Trophoblast cell (in vitro differentiated cells and primary cell): ENCODE results near the gene MBNL2.

Experiments
- DNase-seq, 2 donors: peaks; one replicate each; pipeline ENCODE4 v3.0.0-alpha.2; 2016
- H2AFZ ChIP-seq: 2 replicates; pipeline ENCODE4 v1.6.1; 2013; ENCODE audit warnings: low read length, moderate library complexity, mild to moderate bottlenecking; ENCODE audit not compliant: insufficient read depth, poor library complexity
- H2AK5ac ChIP-seq: 2 replicates; pipeline ENCODE4 v1.6.1; 2013; ENCODE audit warnings: mild to moderate bottlenecking, low read length
- H2BK120ac ChIP-seq: 2 replicates; pipeline ENCODE4 v1.6.1; 2013; ENCODE audit warnings: low read length, mild to moderate bottlenecking, moderate library complexity; ENCODE audit not compliant: insufficient read depth, poor library complexity
- H2BK12ac ChIP-seq: 2 replicates; pipeline ENCODE4 v1.6.1; 2013; ENCODE audit warnings: mild to moderate bottlenecking, low read length, moderate library complexity
- H2BK5ac ChIP-seq: 2 replicates; pipeline ENCODE4 v1.6.1; 2013; ENCODE audit warnings: low read length, low read depth, moderate library complexity, mild to moderate bottlenecking; ENCODE audit not compliant: poor library complexity
- H3K14ac ChIP-seq: 2 replicates; pipeline ENCODE4 v1.6.1; 2013; ENCODE audit warnings: mild to moderate bottlenecking, low read length
- H3K18ac ChIP-seq: 2 replicates; pipeline ENCODE4 v1.6.1; 2013; ENCODE audit warnings: mild to moderate bottlenecking, low read length
- H3K23ac ChIP-seq: 2 replicates; pipeline ENCODE4 v1.6.1; 2013; ENCODE audit warnings: low read length
- H3K27ac ChIP-seq: 2 replicates; pipeline ENCODE4 v1.5.1; 2013; ENCODE audit warnings: low read depth, mild to moderate bottlenecking, inconsistent platforms, low read length, moderate library complexity
- H3K27me3 ChIP-seq: 2 replicates; pipeline ENCODE4 v1.6.1; 2013; ENCODE audit warnings: inconsistent platforms, mild to moderate bottlenecking, low read length, moderate library complexity; ENCODE audit not compliant: insufficient read depth
- H3K36me3 ChIP-seq, 2 experiments: 1 replicate in 1 of 2; 2 replicates in 1 of 2; pipeline ENCODE4 v1.6.1; 2013; ENCODE audit warnings: low read length in 2 of 2, mild to moderate bottlenecking in 2 of 2, moderate library complexity in 1 of 2; ENCODE audit not compliant: insufficient read depth in 2 of 2, control insufficient read depth in 1 of 2
- H3K4ac ChIP-seq: 2 replicates; pipeline ENCODE4 v1.6.1; 2013; ENCODE audit warnings: low read depth, mild to moderate bottlenecking, low read length, moderate library complexity
- H3K4me1 ChIP-seq, 2 experiments: 1 replicate in 1 of 2; 2 replicates in 1 of 2; pipeline ENCODE4 v1.6.1; 2013; ENCODE audit warnings: low read length in 2 of 2, mild to moderate bottlenecking in 2 of 2, moderate library complexity in 1 of 2; ENCODE audit not compliant: insufficient read depth in 2 of 2, control insufficient read depth in 1 of 2
- H3K4me2 ChIP-seq: 2 replicates; pipeline ENCODE4 v1.6.1; 2013; ENCODE audit warnings: inconsistent platforms, mild to moderate bottlenecking, low read length, moderate library complexity
- H3K4me3 ChIP-seq: 2 replicates; pipeline ENCODE4 v1.5.1; 2013; ENCODE audit warnings: mild to moderate bottlenecking, low read depth, low read length, inconsistent platforms
- H3K79me1 ChIP-seq: one replicate; pipeline ENCODE4 v1.6.1; 2013; ENCODE audit warnings: low read length
- H3K79me2 ChIP-seq: 2 replicates; pipeline ENCODE4 v1.6.1; 2013; ENCODE audit warnings: low read length, mild to moderate bottlenecking; ENCODE audit not compliant: control insufficient read depth, insufficient read depth, poor library complexity
- H3K9ac ChIP-seq: 2 replicates; pipeline ENCODE4 v1.6.1; 2013; ENCODE audit warnings: mild to moderate bottlenecking, low read length
- H3K9me3 ChIP-seq: 2 replicates; pipeline ENCODE4 v1.6.1; 2013; ENCODE audit warnings: low read depth, mild to moderate bottlenecking, control low read depth, inconsistent platforms, low read length; ENCODE audit not compliant: insufficient read depth
- H4K12ac ChIP-seq: 2 replicates; pipeline ENCODE4 v1.6.1; 2013; ENCODE audit warnings: low read depth, mild to moderate bottlenecking, low read length, moderate library complexity
- H4K8ac ChIP-seq: 2 replicates; pipeline ENCODE4 v1.6.1; 2013; ENCODE audit warnings: low read depth, mild to moderate bottlenecking, low read length, moderate library complexity
- H4K91ac ChIP-seq: one replicate; pipeline ENCODE4 v1.6.1; 2013; ENCODE audit warnings: low read depth, mild to moderate bottlenecking, low read length, moderate library complexity
- WGBS: extraction: QIAGEN DNeasy Blood & Tissue Kit; methylation state at CpG from one replicate; pipeline ENCODE4 v1.1.7; 2013; ENCODE audit warnings: missing lambda C conversion rate; ENCODE audit not compliant: insufficient read length, insufficient coverage; ENCODE audit errors: extremely low coverage; 5-methylcytosine and 5-hydroxymethylcytosine counted together

The MBNL2 gene

DNA sequence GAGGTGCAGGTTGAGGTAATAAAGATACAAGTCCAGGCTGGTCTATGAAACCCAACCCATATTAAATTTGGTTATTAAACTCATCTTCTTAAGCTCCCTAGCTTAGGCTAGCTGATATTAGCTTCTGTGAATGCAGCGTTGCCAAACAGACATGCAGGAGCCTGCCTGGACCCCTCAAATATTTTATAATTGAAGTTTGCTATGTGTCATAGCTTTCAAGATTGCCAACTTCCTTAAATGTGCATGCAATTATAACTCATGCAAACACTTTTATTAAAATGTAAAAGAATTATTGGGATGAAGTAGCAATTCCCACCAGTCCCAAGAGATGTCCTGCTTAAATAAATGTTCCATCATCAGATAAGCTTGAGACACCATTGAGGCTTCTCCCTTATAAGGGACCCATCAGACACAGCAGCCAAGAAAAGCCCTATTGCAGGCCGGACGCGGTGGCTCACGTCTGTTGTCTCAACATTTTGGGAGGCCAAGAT, 51.3 kb downstream of the MBNL2 start:
- H3K27me3 ChIP-seq = no peaks in the 10 kb centered on the region
- peak overlapping the region; percentile 81 for H3K4ac ChIP-seq
- no peak overlapping the region for H4K12ac ChIP-seq
- H2BK5ac ChIP-seq = no peak overlapping the region
- H2AK5ac ChIP-seq = no peak overlapping the region
- peaks cover 2 to 7% of the 10 kb centered on the region in 2 experiments for H3K36me3 ChIP-seq
- H3K9ac ChIP-seq = no peak overlapping the region
- no peak overlapping the region for H3K4me2 ChIP-seq
- no peak overlapping the region for H4K91ac ChIP-seq
- H4K8ac ChIP-seq = no peak overlapping the region
- no peak overlapping the region for H3K23ac ChIP-seq
- H2BK12ac ChIP-seq = no peak overlapping the region
- no peak overlapping the region for H2AFZ ChIP-seq
- no peak overlapping the region for H3K18ac ChIP-seq
- no CpG with 5 or more reads among the region's 5 CpGs for WGBS
- no peak overlapping the region for H2BK120ac ChIP-seq
- H3K27ac ChIP-seq = no peak overlapping the region
- peaks cover 6 to 8% of the 10 kb centered on the region in 2 experiments for H3K4me1 ChIP-seq
- peaks cover 10% of the 10 kb centered on the region for H3K79me2 ChIP-seq
- peaks cover 6% of the 10 kb centered on the region for H3K79me1 ChIP-seq
- H3K14ac ChIP-seq = no peak overlapping the region
- no peak for DNase-seq
- no peaks in the 10 kb centered on the region for H3K9me3 ChIP-seq
- H3K4me3 ChIP-seq = no peak overlapping the region

DNA sequence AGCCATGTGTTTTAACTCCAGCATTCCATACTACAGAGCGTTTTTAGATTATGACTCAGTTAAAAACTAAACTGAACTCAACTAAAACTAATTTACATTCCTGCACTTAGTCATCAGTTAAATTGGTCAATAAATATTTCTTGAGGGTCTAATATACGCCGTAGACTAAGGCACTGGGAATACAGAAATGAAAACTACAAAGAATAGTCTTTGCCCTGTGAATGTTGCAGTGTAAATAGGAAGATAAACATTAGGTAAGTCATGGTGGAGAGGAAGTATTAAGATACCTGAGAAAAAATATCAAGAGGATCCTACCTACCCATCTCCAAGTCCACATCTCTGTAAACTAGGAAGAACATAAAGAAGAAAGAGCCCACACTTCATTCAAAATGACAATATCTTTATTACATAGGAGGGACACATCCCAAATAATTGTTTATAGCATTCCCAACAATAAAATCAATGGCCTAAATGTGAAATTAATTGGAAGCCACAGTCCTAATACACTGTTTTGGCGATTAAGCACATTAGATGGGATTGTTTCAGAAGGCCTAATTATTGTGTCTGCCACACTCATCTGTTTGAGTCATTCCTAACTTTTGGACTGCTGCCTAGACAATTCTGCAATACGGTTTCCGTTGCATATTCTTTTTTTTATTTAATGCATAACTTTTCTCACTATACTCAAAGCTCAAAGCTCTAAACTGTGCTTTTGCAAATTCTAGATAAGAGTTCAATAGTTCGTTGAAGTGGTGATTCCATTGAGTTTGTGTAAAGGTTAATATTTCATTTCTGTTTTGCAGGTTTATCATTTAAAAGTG, 52.9 kb downstream of the MBNL2 start:
- Histone ChIP-seq H3K4ac (no peak overlapping the region), H3K79me2 (peaks cover 2% of the 10 kb centered on the region), H3K23ac (no peak overlapping the region), H2BK120ac (no peak overlapping the region), H4K8ac (no peak overlapping the region), H3K36me3 (peaks cover 2 to 6% of the 10 kb centered on the region in 2 experiments), H3K4me2 (no peak overlapping the region), H3K27me3 (no peaks in the 10 kb centered on the region), H3K79me1 (peaks cover 3% of the 10 kb centered on the region), H2AK5ac (no peak overlapping the region), H3K4me3 (no peak overlapping the region), H4K91ac (no peak overlapping the region), H3K27ac (no peak overlapping the region), H3K9me3 (no peaks in the 10 kb centered on the region), H3K14ac (no peak overlapping the region), H2BK12ac (no peak overlapping the region), H3K18ac (no peak overlapping the region), H3K9ac (no peak overlapping the region), H4K12ac (no peak overlapping the region), H2AFZ (no peak overlapping the region), H3K4me1 (peaks cover 0 to 3% of the 10 kb centered on the region in 2 experiments), H2BK5ac (no peak overlapping the region)
- WGBS = no CpG with 5 or more reads among the region's 7 CpGs
- DNase-seq = peak in 1 of 2 donors; percentile 72

DNA sequence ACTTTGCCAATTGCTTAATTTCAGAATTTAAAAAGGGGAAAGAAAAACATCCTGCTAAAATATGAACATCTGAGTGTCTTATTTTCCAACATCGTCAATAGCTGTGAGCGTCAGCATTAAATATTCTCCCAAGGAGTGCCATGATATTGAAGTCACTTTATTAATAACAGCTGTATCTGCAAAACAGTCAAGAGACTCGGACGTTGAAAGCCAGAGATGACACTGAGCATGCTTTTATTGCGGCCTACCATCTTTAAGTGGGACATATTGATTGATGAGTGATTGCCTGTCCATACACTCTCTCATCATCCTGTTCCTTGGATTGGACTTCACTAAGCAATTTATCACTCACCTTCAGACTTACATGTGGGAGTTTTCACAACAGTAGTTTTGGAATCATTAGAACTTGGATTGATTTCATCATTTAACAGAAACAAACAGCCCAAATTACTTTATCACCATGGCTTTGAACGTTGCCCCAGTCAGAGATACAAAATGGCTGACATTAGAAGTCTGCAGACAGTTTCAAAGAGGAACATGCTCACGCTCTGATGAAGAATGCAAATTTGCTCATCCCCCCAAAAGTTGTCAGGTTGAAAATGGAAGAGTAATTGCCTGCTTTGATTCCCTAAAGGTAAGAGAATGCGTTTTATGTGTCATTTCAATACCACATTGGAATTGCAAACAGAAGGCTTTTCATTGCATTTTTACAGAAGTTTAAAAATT, 53.8 kb downstream of the MBNL2 start:
- Histone ChIP-seq H3K4me2 (no peak overlapping the region), H3K23ac (no peak overlapping the region), H2BK12ac (no peak overlapping the region), H3K4me1 (peaks cover 0 to 6% of the 10 kb centered on the region in 2 experiments), H4K91ac (no peak overlapping the region), H3K79me1 (peaks cover 3% of the 10 kb centered on the region), H3K14ac (no peak overlapping the region), H2AK5ac (no peak overlapping the region), H2BK5ac (no peak overlapping the region), H3K4ac (no peak overlapping the region), H3K27ac (no peak overlapping the region), H4K12ac (no peak overlapping the region), H3K18ac (no peak overlapping the region), H3K4me3 (no peak overlapping the region), H3K9me3 (no peaks in the 10 kb centered on the region), H3K79me2 (peaks cover 2% of the 10 kb centered on the region), H2AFZ (no peak overlapping the region), H3K9ac (no peak overlapping the region), H2BK120ac (no peak overlapping the region), H3K27me3 (no peaks in the 10 kb centered on the region), H3K36me3 (peaks cover 2 to 6% of the 10 kb centered on the region in 2 experiments), H4K8ac (no peak overlapping the region)
- DNase-seq = no peak
- WGBS = no CpG with 5 or more reads among the region's 8 CpGs

DNA sequence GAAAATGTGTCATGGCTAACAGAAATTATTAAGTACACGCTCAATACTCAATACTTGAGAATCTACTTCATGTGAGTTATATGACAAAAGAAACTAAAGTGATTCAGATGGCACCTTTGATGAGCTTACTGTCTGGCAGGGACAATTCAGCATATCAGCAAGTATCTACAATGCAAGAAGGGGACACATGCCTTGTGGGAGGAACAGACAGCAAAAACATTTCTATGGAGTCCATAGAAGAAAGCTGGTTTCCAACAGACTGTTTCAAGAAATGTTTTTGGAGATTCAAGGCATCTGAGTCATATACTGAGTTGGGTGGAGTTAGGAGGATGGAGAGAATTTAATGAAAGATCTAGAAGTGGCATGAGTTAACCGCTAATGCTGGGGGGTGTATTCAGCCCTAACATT, 54.7 kb downstream of the MBNL2 start:
- DNase-seq = no peak
- H3K23ac ChIP-seq = no peak overlapping the region
- H4K8ac ChIP-seq = no peak overlapping the region
- peaks cover 0 to 6% of the 10 kb centered on the region in 2 experiments for H3K4me1 ChIP-seq
- H3K14ac ChIP-seq = no peak overlapping the region
- no peak overlapping the region for H4K12ac ChIP-seq
- H3K27ac ChIP-seq = no peak overlapping the region
- no peak overlapping the region for H3K4me3 ChIP-seq
- peaks cover 2% of the 10 kb centered on the region for H3K79me2 ChIP-seq
- no peak overlapping the region for H3K9ac ChIP-seq
- H2BK5ac ChIP-seq = no peak overlapping the region
- no CpG with 5 or more reads among the region's 2 CpGs for WGBS
- no peak overlapping the region for H2AK5ac ChIP-seq
- no peak overlapping the region for H3K18ac ChIP-seq
- no peak overlapping the region for H2BK12ac ChIP-seq
- H2AFZ ChIP-seq = no peak overlapping the region
- no peaks in the 10 kb centered on the region for H3K27me3 ChIP-seq
- H3K79me1 ChIP-seq = peaks cover 3% of the 10 kb centered on the region
- H3K9me3 ChIP-seq = no peaks in the 10 kb centered on the region
- peaks cover 2 to 7% of the 10 kb centered on the region in 2 experiments for H3K36me3 ChIP-seq
- H2BK120ac ChIP-seq = no peak overlapping the region
- peak overlapping the region; percentile 87 for H3K4ac ChIP-seq
- H4K91ac ChIP-seq = no peak overlapping the region
- H3K4me2 ChIP-seq = no peak overlapping the region
